GM19043 (cell line): ENCODE results near the gene VRK2.
"Not testable (repeated sequence)": the region's sequence is repeated elsewhere in the genome, so short reads cannot be mapped to it uniquely, and the experiment has no call there.

Experiments
- ATAC-seq: cut with Tn5 transposase; IDR thresholded peaks from one replicate; pipeline ENCODE4 v1.9.1; 2021; ENCODE audit warnings: low read depth; ENCODE audit not compliant: unreplicated experiment

Gene VRK2

DNA sequence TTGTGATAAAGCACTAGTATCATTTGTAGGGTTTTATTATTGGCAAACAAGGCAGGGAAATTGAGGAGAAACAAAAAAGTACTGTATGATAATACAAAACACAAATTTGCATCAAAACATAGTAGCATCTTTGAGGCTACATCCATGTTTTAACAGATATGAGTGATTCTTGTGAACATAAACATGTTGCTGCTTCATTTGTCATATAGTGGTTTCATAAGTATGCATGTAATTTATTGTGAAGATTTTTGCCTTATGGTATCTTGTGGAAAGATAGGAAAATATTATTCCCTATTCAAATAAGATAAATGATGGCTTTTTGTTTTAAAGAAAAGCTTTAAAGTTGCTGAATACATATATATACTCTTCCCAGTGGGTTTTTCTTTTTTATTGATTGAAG lies 60.3 kb downstream of the VRK2 start:
- no peak for ATAC-seq

GRCh38 chr2:58107803-58108710 lies 61.5 kb downstream of the VRK2 start:
- no peak for ATAC-seq

GRCh38 chr2:58109481-58109880 lies 62.9 kb downstream of the VRK2 start:
- no peak for ATAC-seq

DNA sequence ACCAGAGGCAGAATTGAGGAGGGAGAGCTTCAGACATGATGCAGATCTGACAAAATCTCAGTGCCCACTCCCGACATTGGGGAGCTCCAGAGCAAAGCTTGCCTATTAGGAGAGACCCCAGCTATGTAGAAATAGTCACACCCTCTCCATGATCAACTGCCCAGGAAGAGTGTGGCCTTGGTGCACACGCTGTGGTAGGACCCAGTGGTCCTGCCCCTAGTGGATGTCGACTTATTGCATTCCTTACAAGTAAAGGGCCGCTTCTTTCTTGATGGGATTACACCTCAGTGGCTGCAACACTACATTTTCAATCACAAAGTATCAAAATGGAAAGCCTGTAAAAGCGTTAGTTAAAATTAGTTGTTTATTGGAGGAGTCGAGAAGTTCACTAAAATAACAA lies 64.2 kb downstream of the VRK2 start:
- no peak for ATAC-seq

GRCh38 chr2:58113563-58113962 lies 67.0 kb downstream of the VRK2 start:
- not testable (repeated sequence) for ATAC-seq

GRCh38 chr2:58120626-58121229 lies 74.1 kb downstream of the VRK2 start:
- no peak for ATAC-seq

GRCh38 chr2:58122040-58122439 lies 75.4 kb downstream of the VRK2 start:
- ATAC-seq, result no peak

- no peak for ATAC-seq
Measured at GRCh38 chr2:58122540-58122939, 75.9 kb downstream of the VRK2 start.

GRCh38 chr2:58127111-58127510 lies 80.5 kb downstream of the VRK2 start:
- no peak for ATAC-seq

- no peak for ATAC-seq
Measured at GRCh38 chr2:58130238-58130637, 83.6 kb downstream of the VRK2 start.

DNA sequence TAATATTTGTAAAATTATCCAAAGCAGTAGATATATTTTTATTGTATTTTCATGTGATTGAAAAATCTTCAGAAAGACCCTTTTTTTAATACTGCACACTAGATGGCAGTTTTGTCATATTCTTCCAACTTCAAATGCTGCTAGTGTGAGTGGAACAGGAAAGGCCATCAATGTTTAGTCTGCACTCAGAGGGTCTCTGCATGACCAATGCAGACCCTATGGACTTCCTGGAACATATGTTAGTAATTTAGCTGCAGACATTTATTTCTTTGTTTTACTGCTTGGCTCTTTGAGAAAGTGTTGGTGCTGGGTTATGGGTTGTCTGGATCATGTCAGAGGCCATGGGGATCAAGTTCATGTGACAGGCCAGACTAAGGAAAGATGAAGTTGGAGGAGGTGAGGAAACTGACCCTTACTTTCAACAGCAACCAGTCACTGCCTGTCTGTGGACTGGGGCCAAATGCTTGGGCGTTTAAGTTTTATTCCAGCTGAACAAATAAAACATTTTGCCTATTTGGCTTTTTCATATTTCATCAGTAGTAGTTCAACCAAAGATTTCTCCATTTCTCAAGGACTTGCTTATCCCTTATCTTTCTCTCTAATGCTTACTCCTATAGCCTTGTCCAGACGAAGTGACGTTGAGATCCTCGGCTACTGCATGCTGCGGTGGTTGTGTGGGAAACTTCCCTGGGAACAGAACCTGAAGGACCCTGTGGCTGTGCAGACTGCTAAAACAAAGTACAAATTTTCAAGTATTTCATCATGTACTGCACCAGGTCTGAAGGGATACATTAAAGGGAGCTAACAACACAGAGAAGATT lies 84.8 kb downstream of the VRK2 start:
- ATAC-seq, result no peak

DNA sequence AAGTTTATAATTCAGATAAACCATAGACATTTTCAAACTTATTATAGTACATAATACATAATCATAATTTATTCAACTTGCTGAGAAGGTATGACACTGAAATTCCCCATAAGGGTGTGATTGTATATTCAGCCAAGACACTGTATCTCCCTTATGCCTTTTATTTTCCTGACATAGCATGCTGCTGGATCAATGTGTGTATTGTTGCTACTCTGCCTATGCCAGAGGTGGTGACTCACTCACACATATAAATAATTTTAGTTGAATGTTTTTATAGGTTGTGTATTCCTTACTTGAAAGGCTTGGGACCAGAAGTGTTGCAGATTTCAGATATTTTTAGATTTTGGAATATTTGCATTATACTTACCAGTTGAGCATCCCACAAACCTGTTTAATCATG lies 86.8 kb downstream of the VRK2 start:
- ATAC-seq, result no peak

GRCh38 chr2:58135861-58136260 lies 89.3 kb downstream of the VRK2 start:
- ATAC-seq, result no peak

DNA sequence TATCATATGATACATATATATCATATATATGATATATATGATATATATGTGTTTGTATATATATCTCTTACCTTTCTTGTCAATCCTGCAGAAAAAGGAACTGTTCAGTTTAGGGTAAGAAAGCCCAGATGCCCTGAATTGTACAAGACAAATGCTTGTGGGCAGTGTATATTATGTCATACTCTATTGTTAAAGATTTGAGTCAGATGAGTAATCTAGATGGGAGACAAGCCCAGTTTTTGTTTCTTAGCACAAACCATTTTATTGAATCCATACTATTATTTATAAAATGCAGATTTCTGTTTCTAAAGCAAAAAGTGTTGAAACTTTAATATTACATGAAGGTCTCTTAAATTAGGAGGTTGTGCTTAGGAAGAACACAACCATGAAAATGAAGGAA lies 90.6 kb downstream of the VRK2 start:
- no peak for ATAC-seq

- ATAC-seq, result no peak
Measured at GRCh38 chr2:58137856-58138255, 91.2 kb downstream of the VRK2 start.

DNA sequence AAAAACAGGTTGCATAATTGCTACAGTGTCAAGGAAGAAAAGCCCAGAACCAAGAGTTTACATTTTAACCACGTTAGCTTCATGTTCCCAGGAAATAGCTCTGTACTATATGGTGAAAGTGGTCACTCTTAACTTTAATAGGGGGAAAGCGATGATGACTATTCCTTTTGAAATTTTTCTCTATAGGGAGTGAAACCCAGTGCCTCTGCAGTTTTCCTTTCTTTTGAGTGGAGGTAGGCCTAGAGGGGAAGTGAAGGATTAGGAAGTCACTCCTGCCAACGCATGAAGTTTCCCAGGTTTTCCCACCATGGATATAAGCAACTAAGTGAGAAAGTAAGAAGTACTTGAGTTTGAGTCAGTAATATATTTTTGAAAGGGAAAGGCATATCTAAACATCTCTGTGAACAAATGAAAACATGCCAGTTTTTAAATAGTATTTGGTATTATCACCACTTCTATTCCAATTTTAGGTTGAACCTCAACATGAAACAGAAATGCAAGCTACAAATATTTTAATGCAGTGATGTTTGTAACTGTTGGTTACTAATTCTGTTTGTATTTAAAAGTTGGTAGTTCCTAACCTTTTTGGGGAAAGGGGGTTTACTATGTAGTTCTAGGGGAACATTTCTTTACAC lies 91.9 kb downstream of the VRK2 start:
- ATAC-seq, result no peak

DNA sequence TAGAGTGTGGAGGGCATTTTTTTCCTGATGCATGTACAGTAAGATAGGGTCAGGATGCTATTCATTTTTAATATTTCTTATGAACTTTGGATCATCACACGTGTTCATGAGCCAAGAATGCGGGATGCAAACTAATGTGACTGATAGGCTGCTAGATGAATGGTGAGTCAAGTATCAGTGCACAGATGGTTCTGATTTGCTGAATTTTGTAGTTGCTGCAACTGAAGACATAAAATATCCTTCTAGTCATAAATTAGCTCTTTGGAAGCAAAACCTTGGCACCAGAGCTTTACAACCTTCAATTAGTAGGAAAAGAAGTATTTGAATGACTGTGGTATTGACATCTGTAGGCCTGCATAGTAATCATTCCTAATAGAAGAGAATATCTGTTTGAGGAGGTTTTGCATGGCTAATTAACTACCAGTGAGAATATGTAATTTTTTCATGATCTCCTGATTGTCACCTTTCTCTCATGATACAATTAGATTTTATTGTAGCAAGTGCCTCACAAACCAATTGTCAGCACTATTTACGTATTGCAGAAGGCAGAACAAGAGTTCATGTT lies 94.0 kb downstream of the VRK2 start:
- no peak for ATAC-seq

GRCh38 chr2:58145769-58146168 lies 99.2 kb downstream of the VRK2 start:
- not testable (repeated sequence) for ATAC-seq

DNA sequence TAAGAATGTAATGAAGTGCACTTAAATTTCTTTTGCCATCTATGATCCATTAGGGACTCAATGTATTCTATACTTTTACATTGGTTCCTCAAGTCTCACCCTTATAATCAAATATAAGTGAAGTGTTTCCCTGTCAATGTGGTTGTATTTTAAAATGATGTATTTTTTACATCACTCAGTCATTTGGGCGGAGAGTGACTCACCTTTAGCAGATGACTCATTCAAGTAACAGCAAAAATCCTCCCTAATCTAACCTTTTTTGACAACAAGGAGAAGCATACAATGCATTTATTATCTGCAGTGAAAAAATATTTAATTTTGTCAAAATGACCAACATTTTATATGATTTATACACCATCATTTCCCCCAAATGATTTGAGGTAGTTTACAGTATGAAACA lies 100.1 kb downstream of the VRK2 start:
- ATAC-seq, result no peak

GRCh38 chr2:58155160-58155778 lies 108.7 kb downstream of the VRK2 start:
- no peak for ATAC-seq
